ENCODE data around the gene C3orf20.

Gene C3orf20

DNA sequence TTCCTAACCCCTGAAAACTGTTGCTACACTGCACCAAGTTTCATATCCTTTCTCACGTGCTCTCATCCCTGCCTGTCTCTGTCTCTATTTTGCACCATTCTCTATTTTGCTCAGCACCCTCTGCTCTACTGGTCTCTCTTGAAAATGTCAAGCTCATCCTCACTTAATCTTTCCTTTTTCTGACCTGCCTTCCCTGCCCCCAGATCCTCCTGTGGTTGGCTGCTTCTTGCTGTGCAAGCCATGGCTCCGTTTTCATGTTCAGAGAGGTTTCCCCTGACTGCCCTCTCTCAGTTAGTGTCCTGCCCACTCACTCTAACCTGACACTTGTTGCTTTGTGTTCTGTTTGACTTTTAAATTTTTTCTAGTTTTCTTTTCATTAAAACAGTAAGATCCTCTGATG is 17.4 kb upstream of the C3orf20 start:
- H3K36me3 ChIP-seq, result peaks cover 75% of the 10 kb centered on the region
- no peaks in the 10 kb centered on the region for H3K27me3 ChIP-seq (ENCODE audit: insufficient read depth, low read depth, severe bottlenecking)
- no peak for TF ChIP-seq CTCF (IDR thresholded peaks at IDR 0.05; ENCODE audit: low read depth, low read length)
- no peak overlapping the region for H3K4me3 ChIP-seq (ENCODE audit: low read depth, low read length)
- no peaks in the 10 kb centered on the region for H3K9me3 ChIP-seq (ENCODE audit: severe bottlenecking)
- no peak for DNase-seq
- no peak overlapping the region for H3K27ac ChIP-seq

GRCh38 chr3:14658978-14659377 is 16.0 kb upstream of the C3orf20 start:
- H3K27ac ChIP-seq, result no peak overlapping the region

GRCh38 chr3:14660942-14661341 is 14.0 kb upstream of the C3orf20 start:
- Histone ChIP-seq H3K36me3 (peaks cover 90% of the 10 kb centered on the region), H3K4me3 (ENCODE audit: low read depth, low read length) (no peak overlapping the region), H3K9me3 (ENCODE audit: severe bottlenecking) (no peaks in the 10 kb centered on the region), H3K27ac (no peak overlapping the region), H3K27me3 (ENCODE audit: insufficient read depth, low read depth, severe bottlenecking) (no peaks in the 10 kb centered on the region)
- no peak for DNase-seq
- TF ChIP-seq CTCF (IDR thresholded peaks at IDR 0.05; ENCODE audit: low read depth, low read length), result no peak

More at GRCh38 chr3:14658978-14659377, 16.0 kb upstream of the C3orf20 start:
- Histone ChIP-seq H3K36me3 (peaks cover 89% of the 10 kb centered on the region), H3K4me3 (ENCODE audit: low read depth, low read length) (no peak overlapping the region), H3K9me3 (ENCODE audit: severe bottlenecking) (no peaks in the 10 kb centered on the region), H3K27me3 (ENCODE audit: insufficient read depth, low read depth, severe bottlenecking) (no peaks in the 10 kb centered on the region)
- TF ChIP-seq CTCF (IDR thresholded peaks at IDR 0.05; ENCODE audit: low read depth, low read length), result no peak
- DNase-seq, result no peak

DNA sequence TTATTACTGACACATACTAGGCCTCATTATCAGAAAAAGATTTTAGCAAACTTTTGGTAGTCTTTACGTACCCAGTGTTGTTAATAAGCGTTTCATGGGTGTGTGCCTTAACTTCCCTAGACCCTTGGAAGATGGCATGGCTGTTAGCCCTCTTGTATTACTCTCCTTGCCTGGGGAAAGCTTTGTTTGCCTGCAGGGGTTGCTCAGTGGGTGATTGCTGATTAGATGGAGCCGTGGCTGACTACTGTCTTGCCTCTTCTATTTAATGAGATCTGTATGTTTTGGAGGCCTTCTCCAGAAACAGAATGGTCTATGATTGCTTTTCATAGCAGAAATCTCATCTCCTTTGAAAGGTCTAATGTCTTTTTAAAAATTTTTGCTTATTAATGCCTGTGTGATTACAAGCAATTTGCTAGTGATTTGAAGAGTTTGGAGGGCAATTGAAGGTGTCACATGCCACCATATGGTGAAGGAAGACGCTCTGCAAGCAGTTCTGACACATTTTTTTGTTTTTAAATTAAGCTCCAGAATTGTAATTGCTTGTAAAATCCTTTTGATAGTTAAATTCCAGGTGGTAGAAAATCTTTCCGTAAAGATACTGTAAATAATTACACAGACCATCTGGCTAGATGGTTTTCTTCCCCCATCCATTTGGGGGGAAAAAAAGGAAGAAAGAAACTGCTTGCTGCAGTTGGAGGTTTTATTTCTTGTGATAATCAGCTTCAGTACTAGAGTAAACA is 11.4 kb upstream of the C3orf20 start:
- DNase-seq, result no peak
- no peak overlapping the region for H3K4me3 ChIP-seq (ENCODE audit: low read depth, low read length)
- H3K9me3 ChIP-seq (ENCODE audit: severe bottlenecking), result no peaks in the 10 kb centered on the region
- TF ChIP-seq CTCF (IDR thresholded peaks at IDR 0.05; ENCODE audit: low read depth, low read length), result no peak
- peaks cover 91% of the 10 kb centered on the region for H3K36me3 ChIP-seq
- no peak overlapping the region for H3K27ac ChIP-seq
- H3K27me3 ChIP-seq (ENCODE audit: insufficient read depth, low read depth, severe bottlenecking), result no peaks in the 10 kb centered on the region

- TF ChIP-seq CTCF (IDR thresholded peaks at IDR 0.05; ENCODE audit: low read depth, low read length), result no peak
- peaks cover 93% of the 10 kb centered on the region for H3K36me3 ChIP-seq
- no peak overlapping the region for H3K4me3 ChIP-seq (ENCODE audit: low read depth, low read length)
- H3K27me3 ChIP-seq (ENCODE audit: insufficient read depth, low read depth, severe bottlenecking), result no peaks in the 10 kb centered on the region
- H3K27ac ChIP-seq, result no peak overlapping the region
- DNase-seq, result no peak
- H3K9me3 ChIP-seq (ENCODE audit: severe bottlenecking), result no peaks in the 10 kb centered on the region
Measured at GRCh38 chr3:14664170-14664569, 10.8 kb upstream of the C3orf20 start.

- Histone ChIP-seq H3K4me3 (ENCODE audit: low read depth, low read length) (no peak overlapping the region), H3K9me3 (ENCODE audit: severe bottlenecking) (no peaks in the 10 kb centered on the region), H3K36me3 (peaks cover 42% of the 10 kb centered on the region), H3K27me3 (ENCODE audit: insufficient read depth, low read depth, severe bottlenecking) (no peaks in the 10 kb centered on the region), H3K27ac (no peak overlapping the region)
- no peak for DNase-seq
- no peak for TF ChIP-seq CTCF (IDR thresholded peaks at IDR 0.05; ENCODE audit: low read depth, low read length)
Measured at GRCh38 chr3:14672588-14672987, 2.4 kb upstream of the C3orf20 start.
